Natural killer cell (primary cell): Measurements from ENCODE around the gene SYNJ2. TPM values are rescaled to one million over a fixed set of nuclear protein-coding genes. Genes with fewer than 3 reads are reported as not detected.
A peak's percentile ranks its signal among the peaks of the same experiment; 100 is the strongest.

Experiments used
- ATAC-seq, 3 donors: fragments of 150-1000 bp in 2 of 3; fragments of 200-7000 bp in 1 of 3; cut with Tn5 transposase; 1 replicate in 1 of 3; 2 replicates in 2 of 3; pipeline ENCODE4 v1.10.0; 2021; ENCODE audit warnings: mild to moderate bottlenecking in 2 of 3, moderate library complexity in 2 of 3
- DNase-seq, 2 donors: peaks; one replicate each; pipeline versions ENCODE4 v3.0.0 to v3.0.0-alpha.2; 2013 to 2021; ENCODE audit warnings: mixed read lengths in 1 of 2
- H3K27ac ChIP-seq: one replicate; pipeline ENCODE4 v1.5.1; 2013; ENCODE audit warnings: mild to moderate bottlenecking, low read length
- H3K27me3 ChIP-seq: one replicate; pipeline ENCODE4 v1.6.1; 2013; ENCODE audit warnings: low read length; ENCODE audit not compliant: control insufficient read depth, insufficient read depth
- H3K36me3 ChIP-seq: one replicate; pipeline ENCODE4 v1.6.1; 2013; ENCODE audit warnings: low read length; ENCODE audit not compliant: control insufficient read depth, insufficient read depth
- H3K4me1 ChIP-seq: one replicate; pipeline ENCODE4 v1.6.1; 2013; ENCODE audit warnings: low read length; ENCODE audit not compliant: control insufficient read depth, insufficient read depth
- H3K4me3 ChIP-seq: one replicate; pipeline ENCODE4 v1.5.1; 2013; ENCODE audit warnings: low read length
- H3K9me3 ChIP-seq: one replicate; pipeline ENCODE4 v1.6.1; 2013; ENCODE audit warnings: low read length; ENCODE audit not compliant: control insufficient read depth, insufficient read depth
- H3K27ac Mint-ChIP-seq, 2 donors: one replicate each; pipeline ENCODE4 v1.8.0; 2022; ENCODE audit warnings: mild to moderate bottlenecking in 2 of 2, mixed read lengths in 2 of 2, moderate library complexity in 1 of 2
- H3K27me3 Mint-ChIP-seq, 2 donors: one replicate each; pipeline ENCODE4 v1.8.0; 2022; ENCODE audit warnings: low read depth in 2 of 2, mixed read lengths in 2 of 2
- H3K36me3 Mint-ChIP-seq: one replicate; pipeline ENCODE4 v1.8.0; 2022; ENCODE audit warnings: mixed read lengths
- H3K4me1 Mint-ChIP-seq, 2 donors: one replicate each; pipeline ENCODE4 v1.8.0; 2022; ENCODE audit warnings: mixed read lengths in 2 of 2
- H3K4me3 Mint-ChIP-seq: one replicate; pipeline ENCODE4 v1.8.0; 2022; ENCODE audit warnings: mild to moderate bottlenecking, moderate library complexity, mixed read lengths
- H3K9me3 Mint-ChIP-seq, 2 donors: one replicate each; pipeline ENCODE4 v1.8.0; 2022; ENCODE audit warnings: mixed read lengths in 2 of 2
- WGBS: methylation state at CpG from one replicate; pipeline ENCODE4 v1.1.7; 2013; ENCODE audit warnings: missing lambda C conversion rate; ENCODE audit not compliant: insufficient coverage; 5-methylcytosine and 5-hydroxymethylcytosine counted together
- intact Hi-C: fragments of 100-400 bp; cut with micrococcal nuclease; formaldehyde crosslinking; loops from one replicate; pipeline ENCODE4 v1.14.2; 2022
- total RNA-seq, 4 donors: library from RNA; stranded (reverse); fragments of 120-200 nt in 1 of 4; gene quantifications; one replicate each; pipeline versions ENCODE4 v1.2.3 to v1.2.4, GENCODE V29; 2013 to 2022
- TF ChIP-seq, protein P1 (sequence below): fragments of 200-600 bp; IDR thresholded peaks from one replicate; pipeline ENCODE4 v1.8.0; 2022; ENCODE audit warnings: antibody characterized with exemption

SYNJ2 gene
- total RNA-seq, 3 donors from 2014 or later (not counting 1 experiment from before 2014, with no cell fraction given), result 24.4 to 47.0 (median 28.0) TPM

DNA sequence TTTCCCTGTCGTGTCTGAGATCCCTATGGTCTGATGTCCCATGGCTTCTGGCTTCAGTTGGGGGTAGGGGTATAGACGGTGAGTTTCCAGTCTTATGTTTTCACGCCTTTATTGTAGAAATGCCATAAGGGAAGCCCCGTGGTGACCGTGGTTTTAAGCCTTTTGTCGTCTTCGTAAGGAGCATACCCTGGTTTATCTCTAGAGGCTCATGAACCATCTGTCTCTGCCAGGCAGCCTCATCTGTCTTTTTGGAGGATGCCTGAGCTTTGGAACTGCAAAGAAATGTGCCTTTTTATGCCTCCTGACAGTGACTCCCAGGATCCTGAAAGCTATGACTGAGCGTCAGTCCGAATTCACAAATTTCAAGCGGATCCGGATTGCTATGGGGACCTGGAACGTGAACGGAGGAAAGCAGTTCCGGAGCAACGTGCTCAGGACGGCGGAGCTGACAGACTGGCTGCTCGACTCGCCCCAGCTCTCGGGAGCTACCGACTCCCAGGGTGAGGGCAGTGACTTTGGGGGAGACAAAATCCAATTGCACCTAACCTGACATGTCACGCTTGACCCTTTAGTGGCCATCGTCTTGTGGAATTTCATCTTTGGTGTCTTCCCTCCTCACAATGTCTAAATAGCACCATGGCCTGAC, 84.6 kb downstream of the SYNJ2 start:
- Histone ChIP-seq H3K9me3 (no peaks in the 10 kb centered on the region), H3K27me3 (no peaks in the 10 kb centered on the region), H3K36me3 (peaks cover 9% of the 10 kb centered on the region), H3K27ac (no peak overlapping the region), H3K4me1 (peaks cover 6% of the 10 kb centered on the region), H3K4me3 (no peak overlapping the region)
- Mint-ChIP-seq H3K27me3 (no peaks in the 10 kb centered on the region), H3K36me3 (no peaks in the 10 kb centered on the region), H3K4me3 (no peak overlapping the region), H3K9me3 (no peaks in the 10 kb centered on the region), H3K27ac (peak overlapping the region in 1 of 2 donors; percentile 16), H3K4me1 (peaks cover 12 to 18% of the 10 kb centered on the region in 2 donors)
- no peak for DNase-seq
- intact Hi-C loops, result no loop called here
- WGBS, result 82% methylated on average over 23 of the region's 23 CpGs
- ATAC-seq, result no peak
- TF ChIP-seq, protein P1, sequence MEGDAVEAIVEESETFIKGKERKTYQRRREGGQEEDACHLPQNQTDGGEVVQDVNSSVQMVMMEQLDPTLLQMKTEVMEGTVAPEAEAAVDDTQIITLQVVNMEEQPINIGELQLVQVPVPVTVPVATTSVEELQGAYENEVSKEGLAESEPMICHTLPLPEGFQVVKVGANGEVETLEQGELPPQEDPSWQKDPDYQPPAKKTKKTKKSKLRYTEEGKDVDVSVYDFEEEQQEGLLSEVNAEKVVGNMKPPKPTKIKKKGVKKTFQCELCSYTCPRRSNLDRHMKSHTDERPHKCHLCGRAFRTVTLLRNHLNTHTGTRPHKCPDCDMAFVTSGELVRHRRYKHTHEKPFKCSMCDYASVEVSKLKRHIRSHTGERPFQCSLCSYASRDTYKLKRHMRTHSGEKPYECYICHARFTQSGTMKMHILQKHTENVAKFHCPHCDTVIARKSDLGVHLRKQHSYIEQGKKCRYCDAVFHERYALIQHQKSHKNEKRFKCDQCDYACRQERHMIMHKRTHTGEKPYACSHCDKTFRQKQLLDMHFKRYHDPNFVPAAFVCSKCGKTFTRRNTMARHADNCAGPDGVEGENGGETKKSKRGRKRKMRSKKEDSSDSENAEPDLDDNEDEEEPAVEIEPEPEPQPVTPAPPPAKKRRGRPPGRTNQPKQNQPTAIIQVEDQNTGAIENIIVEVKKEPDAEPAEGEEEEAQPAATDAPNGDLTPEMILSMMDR, result no peak

DNA sequence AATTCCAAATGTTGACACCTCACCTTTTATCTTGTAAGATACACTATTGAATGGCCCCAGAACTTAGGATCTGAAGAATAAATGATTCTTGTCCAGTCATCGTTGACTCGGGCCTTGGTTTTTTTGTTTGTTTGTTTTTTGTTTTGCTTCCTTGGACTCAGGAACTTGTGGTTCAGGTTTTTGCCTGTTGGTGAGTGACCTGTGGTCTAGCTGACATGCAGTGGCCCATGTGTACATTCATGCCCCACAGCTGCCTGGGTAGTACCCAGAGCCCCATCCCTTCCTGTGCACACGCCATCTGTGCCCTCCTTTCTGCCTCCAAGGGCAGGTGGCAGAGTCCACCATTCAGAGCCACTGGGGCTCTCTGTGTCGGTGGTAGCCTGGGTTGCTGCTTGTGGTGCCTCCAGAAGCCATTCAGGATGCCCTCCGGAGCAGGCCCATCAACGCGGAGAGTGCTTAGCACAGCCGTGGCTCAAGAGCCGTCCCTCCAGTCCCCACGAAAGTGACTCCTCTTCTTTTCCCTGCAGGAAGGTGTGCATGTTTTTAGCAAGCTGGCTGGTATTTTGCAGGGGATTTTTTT, 85.9 kb downstream of the SYNJ2 start:
- no peaks in the 10 kb centered on the region for H3K9me3 Mint-ChIP-seq
- no peak overlapping the region for H3K27ac ChIP-seq
- H3K27me3 Mint-ChIP-seq, result no peaks in the 10 kb centered on the region
- peak overlapping the region in 1 of 2 donors; percentile 45 for H3K27ac Mint-ChIP-seq
- H3K4me1 ChIP-seq, result peaks cover 11% of the 10 kb centered on the region
- H3K36me3 Mint-ChIP-seq, result no peaks in the 10 kb centered on the region
- no peaks in the 10 kb centered on the region for H3K9me3 ChIP-seq
- intact Hi-C loops, result no loop called here
- no peaks in the 10 kb centered on the region for H3K27me3 ChIP-seq
- H3K4me3 ChIP-seq, result no peak overlapping the region
- TF ChIP-seq, protein P1, result no peak
- H3K4me1 Mint-ChIP-seq, result peaks cover 17 to 24% of the 10 kb centered on the region in 2 donors
- ATAC-seq (no peak), DNase-seq (no peak)
- H3K4me3 Mint-ChIP-seq, result no peak overlapping the region
- peaks cover 9% of the 10 kb centered on the region for H3K36me3 ChIP-seq
- WGBS, result 84% methylated on average over 10 of the region's 10 CpGs

DNA sequence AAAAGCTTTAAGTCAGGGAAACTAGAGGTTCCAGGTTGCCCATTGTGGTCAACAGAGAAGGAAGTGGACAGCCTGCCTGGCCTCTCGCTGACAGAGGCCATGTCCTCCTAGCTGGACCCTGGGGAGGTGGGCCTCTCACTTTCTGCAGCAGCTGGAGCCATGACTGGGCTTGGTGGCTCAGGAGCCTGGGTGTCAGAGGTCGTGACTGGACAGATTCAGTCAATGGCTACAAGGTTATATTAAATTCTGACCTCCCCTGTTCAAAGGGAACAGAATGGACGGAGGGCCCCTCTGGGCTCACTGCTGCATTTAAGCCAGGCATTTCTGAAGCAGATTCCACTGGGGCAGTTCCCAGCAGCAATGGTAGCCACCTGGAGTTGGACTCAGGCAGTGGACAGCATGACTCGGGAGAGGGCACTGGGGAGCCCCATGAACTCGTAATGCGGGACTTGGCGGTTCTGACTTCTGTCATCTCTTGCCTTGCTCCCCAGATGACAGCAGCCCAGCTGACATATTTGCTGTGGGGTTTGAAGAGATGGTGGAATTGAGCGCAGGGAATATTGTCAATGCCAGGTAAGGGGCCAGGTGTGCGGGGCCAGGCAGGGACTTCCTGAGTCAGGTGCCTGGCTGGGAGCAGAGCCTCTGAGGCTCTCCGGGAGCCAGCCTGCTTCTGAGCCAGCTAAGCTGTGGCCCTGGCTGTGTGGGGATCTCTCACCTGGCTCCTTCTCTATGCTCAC, 86.7 kb downstream of the SYNJ2 start:
- Histone ChIP-seq H3K27me3 (no peaks in the 10 kb centered on the region), H3K4me3 (no peak overlapping the region), H3K4me1 (peaks cover 11% of the 10 kb centered on the region), H3K9me3 (no peaks in the 10 kb centered on the region), H3K27ac (no peak overlapping the region), H3K36me3 (peaks cover 9% of the 10 kb centered on the region)
- no peaks in the 10 kb centered on the region for H3K9me3 Mint-ChIP-seq
- TF ChIP-seq, protein P1, result no peak
- DNase-seq (no peak), ATAC-seq (no peak)
- intact Hi-C loops, result no loop called here
- H3K27me3 Mint-ChIP-seq, result no peaks in the 10 kb centered on the region
- H3K36me3 Mint-ChIP-seq, result no peaks in the 10 kb centered on the region
- no peak overlapping the region for H3K4me3 Mint-ChIP-seq
- 93% methylated on average over 10 of the region's 10 CpGs for WGBS
- H3K4me1 Mint-ChIP-seq, result peaks cover 17 to 24% of the 10 kb centered on the region in 2 donors
- H3K27ac Mint-ChIP-seq, result peak overlapping the region; percentile 7 to 65
